Parathyroid adenoma (tissue), 2 donors: Measurements from ENCODE around the gene PDS5A.
"Not testable (repeated sequence)": the region's sequence is repeated elsewhere in the genome, so short reads cannot be mapped to it uniquely, and the experiment has no call there.

Experiments used
- H2AFZ ChIP-seq: fragments of 300-600 bp; sonication (generic); one replicate; pipeline ENCODE4 v1.7.0; 2017; ENCODE audit warnings: antibody characterized with exemption, mild to moderate bottlenecking
- H3K27ac ChIP-seq: fragments of 300-600 bp; sonication (generic); one replicate; pipeline ENCODE4 v1.7.0; 2017
- H3K27me3 ChIP-seq: fragments of 300-600 bp; sonication (generic); one replicate; pipeline ENCODE4 v1.7.0; 2017; ENCODE audit warnings: low read length; ENCODE audit not compliant: control insufficient read depth, insufficient read depth
- H3K36me3 ChIP-seq: fragments of 300-600 bp; sonication (generic); one replicate; pipeline ENCODE4 v1.7.0; 2017; ENCODE audit warnings: low read length; ENCODE audit not compliant: control insufficient read depth, insufficient read depth
- H3K4me1 ChIP-seq: fragments of 300-600 bp; sonication (generic); one replicate; pipeline ENCODE4 v1.7.0; 2017; ENCODE audit warnings: control low read depth
- H3K4me2 ChIP-seq: fragments of 300-600 bp; sonication (generic); one replicate; pipeline ENCODE4 v1.7.0; 2017; ENCODE audit warnings: low read length
- H3K4me3 ChIP-seq: fragments of 300-600 bp; sonication (generic); one replicate; pipeline ENCODE4 v1.7.0; 2017; ENCODE audit warnings: low read depth, low read length
- H3K79me2 ChIP-seq: fragments of 300-600 bp; sonication (generic); one replicate; pipeline ENCODE4 v1.7.0; 2017; ENCODE audit warnings: control low read depth
- H3K9ac ChIP-seq: fragments of 300-600 bp; sonication (generic); one replicate; pipeline ENCODE4 v1.7.0; 2017; ENCODE audit warnings: mild to moderate bottlenecking
- H3K9me3 ChIP-seq: fragments of 300-600 bp; sonication (generic); one replicate; pipeline ENCODE4 v1.7.0; 2017; ENCODE audit warnings: low read length; ENCODE audit not compliant: control insufficient read depth
- TF ChIP-seq, protein P1 (sequence below): fragments of 300-600 bp; sonication (generic); IDR thresholded peaks from one replicate; pipeline ENCODE4 v1.7.0; 2017; ENCODE audit warnings: antibody characterized with exemption, mild to moderate bottlenecking
- donor health status: primary hyperparathyroidism.

The PDS5A gene

GRCh38 chr4:39808231-39808749 lies 169.4 kb downstream of the PDS5A start:
- Histone ChIP-seq H3K79me2 (no peaks in the 10 kb centered on the region), H3K4me1 (no peaks in the 10 kb centered on the region)

DNA sequence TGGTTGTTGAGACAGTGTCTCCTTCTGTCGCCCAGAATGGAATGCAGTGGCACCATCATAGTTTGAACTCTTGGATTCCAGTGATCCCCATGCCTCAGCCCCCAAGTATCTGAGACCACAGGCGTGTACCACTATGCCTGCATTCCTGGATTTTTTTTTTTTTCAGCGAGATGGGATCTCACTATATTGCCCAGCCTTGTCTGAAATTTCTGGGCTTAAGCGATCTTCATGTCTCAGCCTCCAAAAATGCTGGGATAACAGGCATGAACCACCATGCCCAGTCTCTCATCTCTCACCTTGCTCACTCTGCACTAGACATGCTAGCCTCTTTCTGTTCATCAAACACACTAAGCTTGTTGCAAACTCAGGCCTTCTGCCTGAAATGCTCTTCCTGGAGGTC lies 175.7 kb downstream of the PDS5A start:
- Histone ChIP-seq H3K79me2 (no peaks in the 10 kb centered on the region), H3K36me3 (no peaks in the 10 kb centered on the region), H3K4me3 (no peak overlapping the region), H3K27ac (no peak overlapping the region), H3K4me1 (no peaks in the 10 kb centered on the region), H3K27me3 (no peaks in the 10 kb centered on the region), H2AFZ (no peak overlapping the region), H3K4me2 (no peak overlapping the region), H3K9ac (no peak overlapping the region), H3K9me3 (no peaks in the 10 kb centered on the region)
- TF ChIP-seq, protein P1, sequence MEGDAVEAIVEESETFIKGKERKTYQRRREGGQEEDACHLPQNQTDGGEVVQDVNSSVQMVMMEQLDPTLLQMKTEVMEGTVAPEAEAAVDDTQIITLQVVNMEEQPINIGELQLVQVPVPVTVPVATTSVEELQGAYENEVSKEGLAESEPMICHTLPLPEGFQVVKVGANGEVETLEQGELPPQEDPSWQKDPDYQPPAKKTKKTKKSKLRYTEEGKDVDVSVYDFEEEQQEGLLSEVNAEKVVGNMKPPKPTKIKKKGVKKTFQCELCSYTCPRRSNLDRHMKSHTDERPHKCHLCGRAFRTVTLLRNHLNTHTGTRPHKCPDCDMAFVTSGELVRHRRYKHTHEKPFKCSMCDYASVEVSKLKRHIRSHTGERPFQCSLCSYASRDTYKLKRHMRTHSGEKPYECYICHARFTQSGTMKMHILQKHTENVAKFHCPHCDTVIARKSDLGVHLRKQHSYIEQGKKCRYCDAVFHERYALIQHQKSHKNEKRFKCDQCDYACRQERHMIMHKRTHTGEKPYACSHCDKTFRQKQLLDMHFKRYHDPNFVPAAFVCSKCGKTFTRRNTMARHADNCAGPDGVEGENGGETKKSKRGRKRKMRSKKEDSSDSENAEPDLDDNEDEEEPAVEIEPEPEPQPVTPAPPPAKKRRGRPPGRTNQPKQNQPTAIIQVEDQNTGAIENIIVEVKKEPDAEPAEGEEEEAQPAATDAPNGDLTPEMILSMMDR, result no peak

More at GRCh38 chr4:39808231-39808749, 169.4 kb downstream of the PDS5A start:
- H3K9ac ChIP-seq, result no peak overlapping the region
- H3K4me3 ChIP-seq, result no peak overlapping the region
- no peak overlapping the region for H3K4me2 ChIP-seq
- no peaks in the 10 kb centered on the region for H3K36me3 ChIP-seq
- H3K27ac ChIP-seq, result no peak overlapping the region
- TF ChIP-seq, protein P1, result no peak
- H3K27me3 ChIP-seq, result no peaks in the 10 kb centered on the region
- H3K9me3 ChIP-seq, result no peaks in the 10 kb centered on the region
- no peak overlapping the region for H2AFZ ChIP-seq

GRCh38 chr4:39792976-39793375 lies 184.7 kb downstream of the PDS5A start:
- H3K4me3 ChIP-seq, H2AFZ ChIP-seq, H3K36me3 ChIP-seq, H3K9me3 ChIP-seq, H3K27me3 ChIP-seq, H3K4me2 ChIP-seq, H3K9ac ChIP-seq, H3K27ac ChIP-seq, H3K4me1 ChIP-seq, H3K79me2 ChIP-seq: not testable (repeated sequence)

DNA sequence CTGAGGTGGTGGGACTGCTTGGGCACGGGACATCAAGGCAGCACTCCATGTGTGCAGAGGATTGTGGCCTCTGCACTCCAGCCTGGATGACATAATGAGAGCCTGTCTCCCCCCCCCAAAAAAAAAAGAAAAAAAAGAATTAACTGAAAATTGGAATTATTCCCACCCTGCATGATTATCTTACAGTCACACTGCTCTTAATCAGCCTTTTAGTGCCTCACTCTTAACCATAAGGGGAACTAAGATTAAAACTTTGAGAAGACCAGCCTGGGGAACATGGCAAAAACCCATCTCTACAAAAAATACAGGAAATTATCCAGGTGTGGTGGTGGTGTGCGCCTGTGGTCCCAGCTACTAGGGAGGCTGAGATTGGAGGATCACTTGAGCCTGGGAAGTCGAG lies 185.2 kb downstream of the PDS5A start:
- Histone ChIP-seq H3K4me3 (no peak overlapping the region), H3K79me2 (no peaks in the 10 kb centered on the region), H3K27ac (no peak overlapping the region), H3K4me2 (no peak overlapping the region), H3K9me3 (no peaks in the 10 kb centered on the region), H3K36me3 (no peaks in the 10 kb centered on the region), H3K27me3 (no peaks in the 10 kb centered on the region), H2AFZ (no peak overlapping the region), H3K9ac (no peak overlapping the region), H3K4me1 (no peaks in the 10 kb centered on the region)
- TF ChIP-seq, protein P1, result no peak

DNA sequence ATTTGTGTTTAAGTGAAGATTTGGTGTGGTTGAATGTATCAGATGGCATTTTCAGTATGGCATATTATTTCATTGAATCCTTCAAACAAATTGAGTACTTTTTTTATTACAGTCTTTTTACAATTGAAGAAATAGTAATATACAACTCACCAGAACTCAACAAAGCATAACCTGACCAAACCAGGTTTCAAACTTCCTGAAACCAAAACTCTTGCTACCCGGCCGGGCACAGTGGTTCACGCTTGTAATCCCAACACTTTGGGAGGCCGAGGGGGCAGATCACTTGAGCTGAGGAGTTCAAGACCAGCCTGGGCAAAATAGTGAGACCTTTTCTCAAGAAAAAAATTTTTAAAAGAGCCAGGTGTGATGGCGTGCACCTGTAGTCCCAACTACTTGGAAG lies 185.6 kb downstream of the PDS5A start:
- Histone ChIP-seq H3K27ac (no peak overlapping the region), H3K79me2 (no peaks in the 10 kb centered on the region), H2AFZ (no peak overlapping the region), H3K9ac (no peak overlapping the region), H3K4me2 (no peak overlapping the region), H3K36me3 (no peaks in the 10 kb centered on the region), H3K27me3 (no peaks in the 10 kb centered on the region), H3K9me3 (no peaks in the 10 kb centered on the region), H3K4me1 (no peaks in the 10 kb centered on the region), H3K4me3 (no peak overlapping the region)
- TF ChIP-seq, protein P1, result no peak
